MCF 10A (cell line): Measurements from ENCODE around the gene ARFGAP3. TPM values are rescaled to one million over a fixed set of nuclear protein-coding genes. Genes with fewer than 3 reads are reported as not detected.

Experiments
- BruUV-seq: library from RNA; stranded (reverse); fragments of 400-500 nt; replicated peaks from 2 replicates; lab custom pipeline; 2021; lab: Mats Ljungman, UMichigan
- CTCF ChIA-PET: fragments of 300-600 bp; sonication (Branson Sonifier 250); formaldehyde crosslinking; extraction: SDS; loops from one replicate; lab custom pipeline; 2021; ENCODE audit warnings: antibody characterized with exemption, inconsistent platforms; lab: Yijun Ruan, JAX
- POLR2A ChIA-PET: fragments of 300-600, 350-650 bp; sonication (Branson Sonifier 250); formaldehyde crosslinking; extraction: SDS; loops from one replicate; lab custom pipeline; 2020; ENCODE audit warnings: antibody characterized with exemption, inconsistent platforms; lab: Yijun Ruan, JAX
- DNase-seq: peaks from one replicate; pipeline ENCODE4 v3.0.0-alpha.2; 2018; ENCODE audit not compliant: unreplicated experiment
- H3K27ac Mint-ChIP-seq: one replicate; pipeline ENCODE4 v1.8.0; 2022; ENCODE audit warnings: mild to moderate bottlenecking, low read depth, mixed read lengths; ENCODE audit not compliant: unreplicated experiment
- H3K27me3 Mint-ChIP-seq: one replicate; pipeline ENCODE4 v1.8.0; 2022; ENCODE audit warnings: mixed read lengths; ENCODE audit not compliant: insufficient read depth, unreplicated experiment
- H3K36me3 Mint-ChIP-seq: one replicate; pipeline ENCODE4 v1.8.0; 2022; ENCODE audit warnings: mild to moderate bottlenecking, moderate library complexity, mixed read lengths; ENCODE audit not compliant: insufficient read depth, unreplicated experiment
- H3K4me1 Mint-ChIP-seq: one replicate; pipeline ENCODE4 v1.8.0; 2022; ENCODE audit warnings: mixed read lengths; ENCODE audit not compliant: insufficient read depth, unreplicated experiment
- H3K4me3 Mint-ChIP-seq: one replicate; pipeline ENCODE4 v1.8.0; 2022; ENCODE audit warnings: mild to moderate bottlenecking, moderate library complexity, mixed read lengths; ENCODE audit not compliant: unreplicated experiment
- H3K9me3 Mint-ChIP-seq: one replicate; pipeline ENCODE4 v1.8.0; 2022; ENCODE audit warnings: mixed read lengths; ENCODE audit not compliant: unreplicated experiment
- CTCF ChIP-seq: fragments of 200-600 bp; IDR thresholded peaks from one replicate; pipeline ENCODE4 v1.8.0; 2022; ENCODE audit warnings: antibody characterized with exemption, mild to moderate bottlenecking; ENCODE audit not compliant: unreplicated experiment
- intact Hi-C: fragments of 100-400 bp; cut with micrococcal nuclease; formaldehyde crosslinking; loops from 2 replicates; pipeline ENCODE4 v1.14.1; 2022
- total RNA-seq: library from RNA; stranded (reverse); gene quantifications from 2 replicates; pipeline ENCODE4 v1.2.3, GENCODE V29; 2022

ARFGAP3 gene
- total RNA-seq, 1 experiment from 2014 or later, result 67.1 TPM

GRCh38 chr22:42833104-42833503, 24.0 kb downstream of the ARFGAP3 start:
- H3K27ac Mint-ChIP-seq, result no peak overlapping the region
- POLR2A ChIA-PET, result interaction anchor here (0.6 to 0.7 kb wide), 3 partner anchors 10 to 479 kb away, joined by 3 to 4 read pairs (median 3); no protein-coding TSS in a partner anchor
- no peak overlapping the region for H3K4me3 Mint-ChIP-seq
- H3K27me3 Mint-ChIP-seq, result no peaks in the 10 kb centered on the region
- no peaks in the 10 kb centered on the region for H3K9me3 Mint-ChIP-seq
- H3K4me1 Mint-ChIP-seq, result no peaks in the 10 kb centered on the region
- peaks cover 82% of the 10 kb centered on the region for H3K36me3 Mint-ChIP-seq
- TF ChIP-seq CTCF, result no peak
- DNase-seq, result no peak
- CTCF ChIA-PET, result interaction anchor here (0.7 to 0.9 kb wide), 4 partner anchors 12 to 212 kb away, joined by 3 to 5 read pairs (median 4); no protein-coding TSS in a partner anchor
- BruUV-seq, result no TSS peak
- intact Hi-C loops, result no loop called here

DNA sequence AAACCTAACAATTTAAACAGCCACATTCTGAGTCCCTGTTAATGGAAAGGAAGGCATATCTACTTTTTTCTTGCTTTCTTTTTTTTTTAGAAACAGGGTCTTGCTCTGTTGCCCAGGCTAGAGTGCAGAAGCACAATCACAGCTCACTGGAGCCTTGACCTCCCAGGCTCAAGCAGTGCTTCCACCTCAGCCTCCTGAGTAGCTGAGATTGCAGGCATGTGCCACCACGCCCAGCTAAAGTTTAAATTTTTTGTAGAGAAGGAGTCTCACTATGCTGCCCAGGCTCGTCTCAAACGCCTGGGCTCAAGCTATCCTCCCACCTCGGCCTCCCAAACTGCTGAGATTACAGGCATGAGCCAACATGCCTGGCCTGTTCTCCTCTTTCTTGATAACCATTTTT, 25.4 kb downstream of the ARFGAP3 start:
- H3K9me3 Mint-ChIP-seq, result no peaks in the 10 kb centered on the region
- no peaks in the 10 kb centered on the region for H3K4me1 Mint-ChIP-seq
- no peaks in the 10 kb centered on the region for H3K27me3 Mint-ChIP-seq
- BruUV-seq, result no TSS peak
- H3K4me3 Mint-ChIP-seq, result no peak overlapping the region
- no peak for TF ChIP-seq CTCF
- peaks cover 83% of the 10 kb centered on the region for H3K36me3 Mint-ChIP-seq
- ChIA-PET POLR2A (no interaction called here), CTCF (interaction anchor here (0.6 kb wide), 2 partner anchors 204 to 259 kb away, joined by 3 to 4 read pairs; no protein-coding TSS in a partner anchor)
- H3K27ac Mint-ChIP-seq, result no peak overlapping the region
- no peak for DNase-seq
- intact Hi-C loops, result no loop called here

DNA sequence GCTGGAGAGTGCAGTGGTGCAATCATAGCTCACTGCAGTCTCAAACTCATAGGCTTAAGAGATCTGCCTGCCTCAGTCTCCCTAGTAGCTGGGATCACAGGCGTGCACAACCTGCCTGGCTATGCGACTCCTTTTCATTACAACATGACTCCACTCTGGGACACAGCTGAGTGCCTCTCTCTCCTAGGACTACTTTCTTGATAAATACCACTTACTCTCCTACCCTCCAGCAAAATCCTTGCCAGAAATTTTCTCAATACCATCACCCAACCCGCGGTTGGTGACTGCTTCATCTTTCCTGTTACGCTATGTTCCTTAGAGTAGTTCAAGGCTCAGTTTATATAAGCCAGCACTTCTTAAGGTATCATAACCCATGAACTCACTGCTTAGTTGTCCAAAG, 26.9 kb downstream of the ARFGAP3 start:
- no peaks in the 10 kb centered on the region for H3K27me3 Mint-ChIP-seq
- ChIA-PET CTCF (interaction anchor here (0.7 to 2.2 kb wide), 2 partner anchors 10 to 66 kb away, joined by 4 to 8 read pairs; no protein-coding TSS in a partner anchor), POLR2A (interaction anchor here (0.6 to 0.7 kb wide), 3 partner anchors 13 to 1015 kb away, joined by 3 read pairs; partner anchors contain the start of gene POLDIP3)
- H3K9me3 Mint-ChIP-seq, result no peaks in the 10 kb centered on the region
- TF ChIP-seq CTCF, result no peak
- DNase-seq, result no peak
- BruUV-seq, result TSS peak; percentile 21
- intact Hi-C loops, result no loop called here
- no peak overlapping the region for H3K4me3 Mint-ChIP-seq
- H3K27ac Mint-ChIP-seq, result no peak overlapping the region
- H3K4me1 Mint-ChIP-seq, result no peaks in the 10 kb centered on the region
- peaks cover 83% of the 10 kb centered on the region for H3K36me3 Mint-ChIP-seq

DNA sequence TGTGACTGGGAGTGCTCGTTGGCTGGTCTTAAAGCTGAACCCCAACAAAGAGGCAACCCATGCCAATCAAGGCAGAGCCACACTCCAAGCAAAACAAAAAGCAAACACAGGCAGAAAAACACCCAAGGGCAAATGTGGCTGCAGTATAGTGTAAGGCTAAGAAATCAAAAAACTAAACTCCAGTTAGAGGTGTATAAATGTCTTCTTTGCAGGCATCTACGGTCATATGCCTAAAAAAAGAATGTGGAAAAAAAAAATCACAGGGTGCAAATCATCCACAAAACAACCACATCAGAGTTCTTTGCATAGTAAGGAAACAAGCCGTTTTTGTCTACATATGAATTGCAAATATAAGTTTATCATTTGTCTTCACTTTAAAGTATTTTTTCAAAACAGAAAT, 27.8 kb downstream of the ARFGAP3 start:
- no peaks in the 10 kb centered on the region for H3K4me1 Mint-ChIP-seq
- BruUV-seq, result no TSS peak
- H3K27ac Mint-ChIP-seq, result no peak overlapping the region
- CTCF ChIA-PET, result interaction anchor here (2.2 kb wide), 1 partner anchor 9 kb away, joined by 8 read pairs; no protein-coding TSS in a partner anchor
- peaks cover 83% of the 10 kb centered on the region for H3K36me3 Mint-ChIP-seq
- intact Hi-C loops, result no loop called here
- no peaks in the 10 kb centered on the region for H3K9me3 Mint-ChIP-seq
- TF ChIP-seq CTCF, result no peak
- no peaks in the 10 kb centered on the region for H3K27me3 Mint-ChIP-seq
- no peak for DNase-seq
- POLR2A ChIA-PET, result interaction anchor here (0.6 kb wide), 1 partner anchor 188 kb away, joined by 3 read pairs; no protein-coding TSS in a partner anchor
- H3K4me3 Mint-ChIP-seq, result no peak overlapping the region
